Activated CD4-positive, alpha-beta T cell treated with anti-CD3 and anti-CD28 coated beads, Interleukin-2, amount 10 ng/mL, durations not matched to agents 24 days and 14 days (primary cell): ENCODE data around the gene ITGB8. TPM values are rescaled to one million over a fixed set of nuclear protein-coding genes. Genes with fewer than 3 reads are reported as not detected.
"Not testable (repeated sequence)": the region's sequence is repeated elsewhere in the genome, so short reads cannot be mapped to it uniquely, and the experiment has no call there.

ENCODE experiments used
- DNase-seq: peaks from one replicate; pipeline ENCODE4 v3.0.0; 2022
- H3K27ac Mint-ChIP-seq: one replicate; pipeline ENCODE4 v1.8.0; 2022; ENCODE audit warnings: mild to moderate bottlenecking, mixed read lengths
- H3K27me3 Mint-ChIP-seq: one replicate; pipeline ENCODE4 v1.8.0; 2022; ENCODE audit warnings: mixed read lengths
- H3K36me3 Mint-ChIP-seq: one replicate; pipeline ENCODE4 v1.8.0; 2022; ENCODE audit warnings: low read depth, mild to moderate bottlenecking, mixed read lengths
- H3K4me1 Mint-ChIP-seq: one replicate; pipeline ENCODE4 v1.8.0; 2021; ENCODE audit warnings: mixed read lengths
- H3K4me3 Mint-ChIP-seq: one replicate; pipeline ENCODE4 v1.8.0; 2022; ENCODE audit warnings: mild to moderate bottlenecking, moderate library complexity, mixed read lengths
- H3K9me3 Mint-ChIP-seq: one replicate; pipeline ENCODE4 v1.8.0; 2021; ENCODE audit warnings: mixed read lengths
- intact Hi-C: fragments of 100-400 bp; cut with micrococcal nuclease; formaldehyde crosslinking; loops from one replicate; pipeline ENCODE4 v1.15.1; 2023
- total RNA-seq: library from RNA; stranded (reverse); gene quantifications from 2 replicates; pipeline ENCODE4 v1.2.3, GENCODE V29; 2022

ITGB8 gene
- total RNA-seq, 1 donor from 2014 or later: not detected

DNA sequence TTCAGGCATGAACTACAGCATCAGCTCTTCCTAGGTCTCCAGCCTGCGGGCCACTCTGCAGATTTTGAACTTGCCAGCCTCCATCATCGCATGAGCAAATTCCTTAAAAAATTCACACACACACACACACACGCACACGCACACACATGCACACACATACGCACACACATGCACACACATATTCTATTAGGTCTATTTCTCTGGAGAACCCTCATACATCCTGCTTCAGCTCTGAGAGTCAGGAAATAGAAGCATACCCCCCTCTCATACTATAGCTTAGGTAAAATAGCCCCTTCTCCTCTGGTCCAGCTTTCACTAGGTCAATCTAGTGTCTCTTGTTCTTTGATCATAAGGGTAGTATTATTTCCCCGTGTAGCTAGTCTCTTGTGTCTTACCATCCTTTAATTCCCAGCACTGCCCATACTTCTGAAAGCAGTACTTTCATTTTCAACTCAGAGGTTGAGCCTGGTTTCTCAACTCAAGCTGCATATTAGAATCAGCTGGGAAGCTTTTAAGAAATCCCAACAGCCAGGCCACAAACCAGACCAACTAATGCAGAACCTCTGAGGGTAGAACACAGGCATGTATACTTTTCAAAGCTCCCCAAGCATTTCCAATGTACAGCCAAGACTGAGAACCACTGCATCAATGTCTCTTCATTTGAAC lies 30.9 kb upstream of the ITGB8 start:
- Mint-ChIP-seq H3K9me3 (no peaks in the 10 kb centered on the region), H3K36me3 (no peaks in the 10 kb centered on the region), H3K27me3 (no peaks in the 10 kb centered on the region), H3K27ac (no peak overlapping the region), H3K4me1 (peaks cover 3% of the 10 kb centered on the region), H3K4me3 (no peak overlapping the region)
- DNase-seq: no peak
- intact Hi-C loops: loop anchor here (2.0 kb wide), 1 partner anchor 19 kb away; no protein-coding TSS in a partner anchor

DNA sequence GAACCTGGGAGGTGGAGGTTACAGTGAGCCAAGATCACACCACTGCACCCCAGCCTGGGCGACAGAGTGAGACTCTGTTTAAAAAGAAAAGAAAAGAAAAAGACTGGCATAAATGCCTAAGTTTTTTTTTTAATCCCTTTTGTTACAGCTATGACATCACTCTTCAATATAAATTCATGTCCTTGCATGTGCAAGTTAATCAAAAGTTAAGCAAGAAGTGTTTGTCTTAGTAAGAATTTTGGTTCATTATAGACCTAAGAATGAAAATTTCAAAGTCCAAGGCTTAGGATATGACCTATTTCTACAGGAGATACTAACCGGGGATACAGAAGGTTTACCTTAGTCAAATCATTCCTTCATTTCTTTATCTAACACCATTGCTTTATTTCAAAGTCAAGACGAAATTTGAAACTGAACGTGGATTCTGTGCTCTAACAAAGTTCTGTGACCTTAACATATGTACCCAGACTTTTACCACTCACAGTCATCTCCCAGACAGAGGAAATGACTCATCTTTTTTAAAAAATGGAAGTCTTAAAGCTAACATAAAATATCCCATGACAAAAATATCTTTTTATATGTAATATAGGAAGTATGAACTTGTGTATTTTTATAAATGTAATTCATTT lies 29.3 kb upstream of the ITGB8 start:
- peaks cover 3% of the 10 kb centered on the region for H3K4me1 Mint-ChIP-seq
- H3K36me3 Mint-ChIP-seq: no peaks in the 10 kb centered on the region
- H3K27ac Mint-ChIP-seq: no peak overlapping the region
- no peaks in the 10 kb centered on the region for H3K9me3 Mint-ChIP-seq
- no peak for DNase-seq
- no peaks in the 10 kb centered on the region for H3K27me3 Mint-ChIP-seq
- intact Hi-C loops: no loop called here
- H3K4me3 Mint-ChIP-seq: no peak overlapping the region

DNA sequence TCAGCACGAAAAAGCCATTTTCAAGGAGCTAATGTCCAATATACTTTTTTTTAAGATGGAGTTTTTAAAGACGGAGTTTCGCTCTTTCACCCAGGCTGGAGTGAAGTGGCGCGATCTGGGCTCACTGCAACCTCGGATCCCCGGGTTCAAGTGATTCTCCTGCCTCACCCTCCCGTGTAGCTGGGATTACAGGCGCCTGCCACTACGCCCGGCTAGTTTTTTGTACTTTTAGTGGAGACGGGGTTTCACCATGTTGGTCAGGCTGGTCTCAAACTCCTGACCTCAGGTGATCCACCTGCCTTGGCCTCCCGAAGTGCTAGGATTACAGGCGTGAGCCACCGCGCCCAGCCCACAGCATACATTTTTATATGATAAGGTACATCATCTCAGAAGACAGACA lies 28.4 kb upstream of the ITGB8 start:
- H3K27me3 Mint-ChIP-seq, DNase-seq, H3K9me3 Mint-ChIP-seq, H3K36me3 Mint-ChIP-seq, H3K27ac Mint-ChIP-seq, H3K4me3 Mint-ChIP-seq, H3K4me1 Mint-ChIP-seq, intact Hi-C loops: not testable (repeated sequence)

DNA sequence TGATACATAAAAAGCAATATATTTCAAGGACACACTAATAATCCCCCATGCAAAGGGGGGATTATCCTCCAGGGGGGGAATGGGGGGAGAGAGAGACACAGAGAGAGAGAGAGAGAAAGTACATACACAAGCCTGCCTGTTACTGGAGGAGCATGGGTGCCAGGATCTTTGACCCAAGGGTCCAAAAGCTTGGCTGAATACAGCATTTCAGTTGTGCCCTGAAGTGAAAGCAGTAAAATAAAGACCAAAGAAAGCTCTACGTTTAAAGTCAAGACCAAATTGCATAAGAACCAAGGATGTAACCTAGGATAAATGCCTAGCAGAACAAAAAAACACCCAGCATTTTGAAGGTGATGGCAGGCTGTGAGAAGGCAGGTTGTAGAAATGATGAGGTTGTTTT lies 27.8 kb upstream of the ITGB8 start:
- Mint-ChIP-seq H3K4me3 (no peak overlapping the region), H3K4me1 (peaks cover 3% of the 10 kb centered on the region), H3K36me3 (no peaks in the 10 kb centered on the region), H3K9me3 (no peaks in the 10 kb centered on the region), H3K27ac (no peak overlapping the region), H3K27me3 (no peaks in the 10 kb centered on the region)
- DNase-seq: no peak
- intact Hi-C loops: no loop called here

DNA sequence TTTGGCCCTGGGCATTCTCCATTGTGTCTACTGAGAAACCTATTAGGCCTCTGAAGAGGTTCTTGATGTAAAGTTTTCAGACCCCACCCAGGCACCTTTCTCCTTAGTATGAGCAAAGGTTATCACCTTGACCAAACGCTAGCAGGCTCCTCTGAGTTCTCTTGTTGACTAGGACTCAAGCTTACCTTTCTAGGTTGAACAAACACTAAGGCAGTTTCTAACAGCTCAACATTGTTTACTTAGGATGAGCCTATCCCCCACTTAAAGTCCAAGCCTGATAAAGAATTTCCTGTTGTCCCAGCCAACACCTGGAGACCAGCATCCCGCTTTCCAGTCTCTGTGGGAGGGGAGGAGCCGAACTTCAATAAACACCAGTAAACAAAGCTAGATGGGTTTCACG lies 26.3 kb upstream of the ITGB8 start:
- peaks cover 3% of the 10 kb centered on the region for H3K4me1 Mint-ChIP-seq
- intact Hi-C loops: no loop called here
- no peaks in the 10 kb centered on the region for H3K36me3 Mint-ChIP-seq
- DNase-seq: no peak
- no peak overlapping the region for H3K4me3 Mint-ChIP-seq
- peaks cover 4% of the 10 kb centered on the region for H3K27me3 Mint-ChIP-seq
- no peaks in the 10 kb centered on the region for H3K9me3 Mint-ChIP-seq
- H3K27ac Mint-ChIP-seq: no peak overlapping the region

DNA sequence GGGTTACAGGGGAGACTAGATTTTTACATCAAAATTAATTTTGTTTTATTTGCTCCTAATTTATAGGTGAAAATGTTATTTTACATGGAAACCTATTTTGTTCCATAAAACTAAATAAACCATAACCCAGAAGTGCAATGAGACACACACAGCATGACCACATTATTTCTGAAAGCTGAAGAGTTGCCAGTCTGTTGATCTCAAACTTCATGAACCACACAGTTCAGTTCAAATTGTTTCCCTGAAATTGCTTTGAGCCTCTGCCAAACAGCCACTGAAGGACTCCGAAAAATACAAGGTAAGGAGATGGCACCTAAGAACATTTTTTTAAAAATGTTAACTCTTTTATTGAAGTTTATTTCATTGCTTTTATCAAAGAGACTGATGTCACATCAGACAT lies 25.0 kb upstream of the ITGB8 start:
- peaks cover 6% of the 10 kb centered on the region for H3K27me3 Mint-ChIP-seq
- intact Hi-C loops: no loop called here
- no peak for DNase-seq

DNA sequence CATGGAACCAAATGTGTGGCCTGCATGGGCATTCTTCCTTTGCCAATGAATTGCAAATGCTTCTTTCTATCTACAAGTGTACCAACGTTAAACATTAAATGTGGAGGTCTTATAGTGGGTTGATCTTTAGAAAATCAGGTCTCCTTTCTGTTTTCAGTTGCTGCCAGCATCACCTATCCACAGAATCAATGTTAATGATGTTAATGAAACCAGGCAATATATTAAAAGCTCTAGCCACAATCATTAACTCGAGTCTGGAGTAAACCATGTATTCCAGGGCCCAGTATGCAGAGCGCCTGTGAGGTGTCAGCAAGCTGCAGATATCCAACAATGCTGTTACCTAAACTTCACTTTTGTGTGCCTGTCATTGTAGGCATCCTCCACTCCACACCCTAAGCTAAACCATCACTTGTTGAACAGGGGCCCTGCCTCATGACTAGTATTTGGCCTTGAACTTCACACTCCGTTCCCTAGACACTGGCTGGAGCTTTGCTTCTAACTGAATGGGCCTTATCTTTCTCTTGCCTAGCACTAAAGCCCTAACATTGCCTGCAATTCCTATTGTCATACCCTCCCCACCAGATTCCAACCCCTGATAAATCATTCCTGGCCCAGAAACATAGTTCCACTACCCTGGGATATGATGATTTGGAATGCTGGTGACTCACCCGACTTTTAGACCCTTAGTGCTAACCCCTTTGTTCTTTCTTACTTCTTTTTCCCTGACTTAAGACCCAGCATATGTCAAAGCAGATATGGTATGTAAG lies 24.3 kb upstream of the ITGB8 start:
- intact Hi-C loops: no loop called here
- no peak for DNase-seq
- no peaks in the 10 kb centered on the region for H3K9me3 Mint-ChIP-seq
- H3K4me3 Mint-ChIP-seq: no peak overlapping the region
- H3K27me3 Mint-ChIP-seq: peaks cover 6% of the 10 kb centered on the region
- no peak overlapping the region for H3K27ac Mint-ChIP-seq
- H3K36me3 Mint-ChIP-seq: no peaks in the 10 kb centered on the region
- no peaks in the 10 kb centered on the region for H3K4me1 Mint-ChIP-seq

More for the DNA sequence above, 25.0 kb upstream of the ITGB8 start:
- H3K4me1 Mint-ChIP-seq: no peaks in the 10 kb centered on the region
- H3K36me3 Mint-ChIP-seq: no peaks in the 10 kb centered on the region
- H3K4me3 Mint-ChIP-seq: no peak overlapping the region
- no peaks in the 10 kb centered on the region for H3K9me3 Mint-ChIP-seq
- no peak overlapping the region for H3K27ac Mint-ChIP-seq

DNA sequence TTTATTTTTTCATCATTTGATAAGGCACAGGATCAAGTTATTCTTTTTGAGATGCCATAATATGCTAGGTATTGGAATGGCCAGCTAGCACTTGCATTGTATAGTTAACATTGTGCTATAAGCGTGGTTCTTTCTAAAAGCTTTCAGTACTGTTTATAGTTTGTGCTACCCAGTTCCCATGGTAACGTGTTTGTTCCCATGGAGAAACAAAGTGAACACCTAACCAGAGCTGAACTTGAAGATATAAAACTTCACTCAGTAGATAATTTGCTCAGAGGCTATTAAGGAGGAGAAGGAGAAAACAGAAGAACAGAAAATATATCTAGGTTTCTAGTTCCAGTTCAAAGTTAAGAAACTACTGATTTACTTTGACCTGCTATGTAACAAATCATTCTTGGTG lies 23.6 kb upstream of the ITGB8 start:
- intact Hi-C loops: no loop called here
- Mint-ChIP-seq H3K36me3 (no peaks in the 10 kb centered on the region), H3K4me1 (no peaks in the 10 kb centered on the region), H3K9me3 (no peaks in the 10 kb centered on the region), H3K27ac (no peak overlapping the region), H3K4me3 (no peak overlapping the region), H3K27me3 (peaks cover 6% of the 10 kb centered on the region)
- DNase-seq: no peak

DNA sequence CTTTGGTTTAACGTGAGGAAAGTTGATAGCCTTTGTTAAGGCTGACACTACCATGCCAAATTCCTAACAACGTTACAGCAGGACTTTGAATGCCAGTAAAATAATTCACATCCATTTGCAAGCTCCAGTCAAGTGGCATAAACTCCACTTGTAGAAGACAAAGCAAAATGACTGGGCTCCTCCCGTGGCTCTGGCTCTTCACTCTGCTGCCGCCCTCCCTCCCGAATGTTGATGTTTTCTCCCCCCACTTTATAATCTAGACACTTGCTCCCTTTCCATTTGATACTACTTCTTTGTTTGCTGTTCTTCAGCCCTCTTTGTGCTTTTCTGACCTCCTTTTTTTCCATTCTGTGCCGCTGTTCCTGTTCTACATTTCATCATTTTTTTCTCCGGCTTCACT lies 22.8 kb upstream of the ITGB8 start:
- H3K27me3 Mint-ChIP-seq: peaks cover 9% of the 10 kb centered on the region
- H3K36me3 Mint-ChIP-seq: no peaks in the 10 kb centered on the region
- no peaks in the 10 kb centered on the region for H3K4me1 Mint-ChIP-seq
- intact Hi-C loops: no loop called here
- H3K27ac Mint-ChIP-seq: no peak overlapping the region
- H3K4me3 Mint-ChIP-seq: no peak overlapping the region
- H3K9me3 Mint-ChIP-seq: no peaks in the 10 kb centered on the region
- no peak for DNase-seq

DNA sequence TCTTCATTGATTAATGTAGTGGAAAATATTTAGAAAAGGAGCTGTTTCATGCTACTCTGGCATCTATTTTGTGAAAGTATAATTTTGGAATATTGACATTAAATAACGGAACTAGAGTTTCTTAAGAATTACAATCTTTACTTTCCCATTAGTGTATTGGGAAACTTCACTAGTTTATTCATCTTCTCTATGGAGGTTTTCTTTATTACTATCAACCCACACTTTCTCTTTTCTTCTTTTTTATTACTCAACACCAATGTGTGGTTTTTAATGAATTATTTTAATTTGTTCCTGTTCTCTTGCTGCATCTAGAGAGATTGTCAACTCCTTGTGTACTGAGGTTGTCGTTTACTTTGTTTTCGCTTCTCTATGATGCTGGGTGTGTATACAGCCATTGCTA lies 20.4 kb upstream of the ITGB8 start:
- Mint-ChIP-seq H3K36me3 (no peaks in the 10 kb centered on the region), H3K27ac (no peak overlapping the region), H3K4me1 (no peaks in the 10 kb centered on the region), H3K9me3 (no peaks in the 10 kb centered on the region), H3K4me3 (no peak overlapping the region), H3K27me3 (peaks cover 13% of the 10 kb centered on the region)
- intact Hi-C loops: loop anchor here (2.0 to 10.0 kb wide), 2 partner anchors 556 to 596 kb away; no protein-coding TSS in a partner anchor
- DNase-seq: no peak

DNA sequence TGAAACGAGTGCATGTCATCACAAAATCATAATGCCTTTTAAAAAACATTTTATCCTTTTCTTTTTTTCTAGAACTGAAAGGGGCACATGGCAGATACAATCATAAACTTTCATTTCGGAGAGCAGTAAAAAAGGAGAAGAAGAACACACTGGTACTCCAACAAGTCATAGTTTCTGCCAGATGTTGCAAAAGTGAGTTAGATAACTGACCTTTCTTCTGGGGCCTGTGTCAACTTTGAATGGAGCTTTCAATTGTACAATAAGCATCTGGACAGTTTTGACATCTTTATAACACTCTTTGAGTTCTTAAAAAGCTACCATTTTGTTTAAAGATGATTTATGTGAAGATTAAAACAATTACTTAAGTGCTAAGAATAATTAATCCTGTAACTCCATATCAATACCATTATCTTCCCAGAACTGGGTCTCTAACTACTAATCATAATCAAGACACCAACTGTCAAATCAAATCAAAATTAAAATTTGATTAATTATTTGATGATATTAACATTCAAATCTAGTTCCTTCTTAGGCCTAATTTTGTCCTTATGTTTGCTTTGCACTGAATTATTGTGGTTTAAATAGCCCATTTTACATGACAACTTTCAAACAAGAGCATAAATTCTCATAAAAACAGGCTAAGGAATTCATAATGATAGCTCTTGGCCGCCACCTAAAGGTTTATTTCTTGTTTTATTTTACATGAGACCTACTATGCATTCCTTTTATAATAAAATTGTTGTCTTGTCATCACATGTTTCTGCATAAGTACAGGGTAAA lies 19.5 kb upstream of the ITGB8 start:
- Mint-ChIP-seq H3K27me3 (peaks cover 13% of the 10 kb centered on the region), H3K9me3 (no peaks in the 10 kb centered on the region), H3K4me3 (no peak overlapping the region), H3K36me3 (no peaks in the 10 kb centered on the region), H3K4me1 (no peaks in the 10 kb centered on the region), H3K27ac (no peak overlapping the region)
- intact Hi-C loops: loop anchor here (2.0 to 10.0 kb wide), 2 partner anchors 556 to 596 kb away; no protein-coding TSS in a partner anchor
- DNase-seq: no peak

DNA sequence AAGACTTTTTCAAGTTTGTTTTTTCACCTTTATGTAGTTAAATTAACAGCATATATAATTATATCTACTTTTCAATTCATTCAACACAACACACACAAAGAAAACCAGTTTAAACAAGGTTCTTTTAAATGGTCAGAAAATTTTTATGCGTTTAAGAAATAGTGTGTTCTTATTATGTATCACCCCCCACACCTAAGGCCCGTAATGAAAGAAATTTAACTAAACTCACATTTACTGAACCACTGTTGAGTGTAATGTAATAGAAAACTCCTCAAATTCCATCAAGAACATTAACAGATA lies 19.0 kb upstream of the ITGB8 start:
- Mint-ChIP-seq H3K9me3 (no peaks in the 10 kb centered on the region), H3K4me3 (no peak overlapping the region), H3K27ac (no peak overlapping the region), H3K4me1 (no peaks in the 10 kb centered on the region), H3K36me3 (no peaks in the 10 kb centered on the region), H3K27me3 (peaks cover 13% of the 10 kb centered on the region)
- intact Hi-C loops: loop anchor here (2.0 to 10.0 kb wide), 2 partner anchors 557 to 597 kb away; no protein-coding TSS in a partner anchor
- DNase-seq: no peak

DNA sequence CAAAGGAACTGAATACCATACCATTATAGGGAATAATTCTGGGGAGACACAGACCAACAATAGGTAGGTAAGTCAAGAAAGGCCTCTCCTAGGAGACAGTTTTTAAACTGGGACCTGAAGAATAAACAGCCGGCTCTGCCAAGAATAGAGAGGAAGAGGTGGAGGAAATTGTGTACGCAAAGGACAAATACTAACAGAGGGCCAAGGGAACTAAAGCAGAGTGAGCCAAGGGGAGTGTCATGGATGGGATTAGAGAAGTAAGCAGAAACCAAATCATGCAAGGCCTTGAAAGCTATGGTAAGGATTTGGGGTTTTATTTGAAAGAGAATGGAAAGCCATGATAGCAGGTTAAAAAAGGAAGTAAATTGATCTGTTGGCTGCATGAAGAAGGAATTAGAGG lies 18.1 kb upstream of the ITGB8 start:
- Mint-ChIP-seq H3K27me3 (peaks cover 13% of the 10 kb centered on the region), H3K27ac (no peak overlapping the region), H3K9me3 (no peaks in the 10 kb centered on the region), H3K36me3 (no peaks in the 10 kb centered on the region), H3K4me1 (no peaks in the 10 kb centered on the region), H3K4me3 (no peak overlapping the region)
- intact Hi-C loops: loop anchor here (10.0 kb wide), 1 partner anchor 598 kb away; no protein-coding TSS in a partner anchor
- no peak for DNase-seq

DNA sequence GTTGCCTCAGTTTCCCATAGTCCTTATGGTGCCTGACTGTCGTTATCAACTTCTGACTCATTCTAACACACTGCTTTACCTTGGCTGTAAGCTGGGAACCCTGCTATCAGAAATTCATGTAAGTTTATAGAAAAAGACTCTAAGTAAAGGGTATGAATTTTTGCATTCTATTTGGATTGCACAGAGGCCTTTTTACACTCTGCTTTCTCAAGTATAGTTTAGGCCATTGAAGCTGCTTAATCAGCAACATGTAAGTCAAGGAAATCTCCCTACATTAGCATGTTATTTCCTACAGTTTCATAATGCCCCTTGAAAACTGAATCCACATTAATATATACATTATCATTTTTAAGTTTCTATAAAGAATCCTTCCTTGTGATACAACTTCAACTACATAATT lies 17.1 kb upstream of the ITGB8 start:
- Mint-ChIP-seq H3K36me3 (no peaks in the 10 kb centered on the region), H3K9me3 (no peaks in the 10 kb centered on the region), H3K4me1 (no peaks in the 10 kb centered on the region), H3K27ac (no peak overlapping the region), H3K4me3 (no peak overlapping the region), H3K27me3 (peaks cover 11% of the 10 kb centered on the region)
- intact Hi-C loops: loop anchor here (10.0 kb wide), 1 partner anchor 599 kb away; no protein-coding TSS in a partner anchor
- DNase-seq: no peak
